Activated CD8-positive, alpha-beta memory T cell treated with anti-CD3 and anti-CD28 coated beads, Interleukin-2, amount 50 U/mL, for 4 hours (primary cell): ENCODE results near the gene VAV2.

Source experiments
- DNase-seq: peaks from one replicate; pipeline ENCODE4 v3.0.0-alpha.2; 2020

Gene VAV2

GRCh38 chr9:133849110-133849670 is 142.9 kb downstream of the VAV2 start:
- no peak for DNase-seq

- DNase-seq = no peak
Observed at GRCh38 chr9:133848471-133849109, 143.5 kb downstream of the VAV2 start.

- DNase-seq = no peak
Observed at GRCh38 chr9:133846483-133847090, 145.5 kb downstream of the VAV2 start.

GRCh38 chr9:133845440-133845839 is 146.7 kb downstream of the VAV2 start:
- no peak for DNase-seq

GRCh38 chr9:133844881-133845410 is 147.2 kb downstream of the VAV2 start:
- DNase-seq = no peak

GRCh38 chr9:133844398-133844784 is 147.7 kb downstream of the VAV2 start:
- no peak for DNase-seq

GRCh38 chr9:133843751-133844397 is 148.2 kb downstream of the VAV2 start:
- DNase-seq = no peak

GRCh38 chr9:133843250-133843649 is 148.9 kb downstream of the VAV2 start:
- no peak for DNase-seq

GRCh38 chr9:133842721-133843227 is 149.3 kb downstream of the VAV2 start:
- no peak for DNase-seq

- no peak for DNase-seq
Observed at GRCh38 chr9:133842174-133842573, 149.9 kb downstream of the VAV2 start.

- DNase-seq = no peak
Observed at GRCh38 chr9:133841167-133841812, 150.8 kb downstream of the VAV2 start.

GRCh38 chr9:133839822-133840329 is 152.2 kb downstream of the VAV2 start:
- no peak for DNase-seq

GRCh38 chr9:133838859-133839507 is 153.1 kb downstream of the VAV2 start:
- DNase-seq = no peak

GRCh38 chr9:133837627-133838597 is 154.2 kb downstream of the VAV2 start:
- DNase-seq = no peak

- DNase-seq = no peak
Observed at GRCh38 chr9:133836818-133837217, 155.3 kb downstream of the VAV2 start.

- DNase-seq = no peak
Observed at GRCh38 chr9:133836001-133836758, 155.9 kb downstream of the VAV2 start.

- DNase-seq = no peak
Observed at GRCh38 chr9:133835262-133835901, 156.7 kb downstream of the VAV2 start.

GRCh38 chr9:133834080-133834976 is 157.8 kb downstream of the VAV2 start:
- DNase-seq = no peak
